GM12891 (cell line): Measurements from ENCODE around the gene ELMO1.

Experiments used
- POLR2A ChIP-seq: IDR thresholded peaks from 2 replicates; pipeline ENCODE4 v1.6.1; 2011; ENCODE audit warnings: low read depth, low read length, control low read depth
- POLR2AphosphoS5 ChIP-seq: IDR thresholded peaks from 2 replicates; pipeline ENCODE4 v1.6.1; 2011; ENCODE audit warnings: low read depth, low read length, control low read depth
- TAF1 ChIP-seq: IDR thresholded peaks from 2 replicates; pipeline ENCODE4 v1.6.1; 2011; ENCODE audit warnings: low read depth, low read length, control low read depth

DNA sequence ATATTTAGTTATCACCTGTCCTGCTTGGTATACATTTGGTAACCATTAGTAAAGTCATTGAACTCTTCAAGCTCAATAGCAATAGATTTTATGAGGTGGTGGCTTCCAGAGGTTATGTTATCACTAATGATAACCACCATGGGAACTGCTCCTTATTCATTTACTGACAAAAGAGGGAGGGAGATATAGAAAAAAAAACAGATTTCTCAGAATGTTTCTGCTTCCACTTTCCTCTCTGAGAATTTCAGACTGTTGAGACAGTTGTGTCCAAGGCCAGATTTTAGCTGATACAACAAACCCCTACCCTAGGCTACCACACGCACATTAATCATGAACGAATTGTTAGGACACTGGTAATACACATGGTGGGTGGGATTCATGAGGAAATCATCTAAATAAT lies 570.4 kb downstream of the ELMO1 start:
- TF ChIP-seq POLR2A (no peak), POLR2AphosphoS5 (no peak), TAF1 (no peak)
